HG02884 (cell line): Measurements from ENCODE around the gene PURB.
"Not testable (repeated sequence)": the region's sequence is repeated elsewhere in the genome, so short reads cannot be mapped to it uniquely, and the experiment has no call there.

Experiments used
- ATAC-seq: cut with Tn5 transposase; IDR thresholded peaks from one replicate; pipeline ENCODE4 v1.9.1; 2021; ENCODE audit warnings: mild to moderate bottlenecking, moderate library complexity; ENCODE audit not compliant: unreplicated experiment

The PURB gene

GRCh38 chr7:44893710-44894234 is 8.4 kb upstream of the PURB start:
- ATAC-seq, result no peak

- no peak for ATAC-seq
Measured at GRCh38 chr7:44891791-44892190, 6.5 kb upstream of the PURB start.

GRCh38 chr7:44891372-44891771 is 6.0 kb upstream of the PURB start:
- ATAC-seq, result no peak

GRCh38 chr7:44889086-44889781 is 3.9 kb upstream of the PURB start:
- no peak for ATAC-seq

- ATAC-seq, result no peak
Measured at GRCh38 chr7:44887293-44887692, 2.0 kb upstream of the PURB start.

- ATAC-seq, result peak; percentile 10
Measured at GRCh38 chr7:44884621-44885393, 523 bp downstream of the PURB start.

GRCh38 chr7:44883961-44884620 is 1.2 kb downstream of the PURB start:
- ATAC-seq, result no peak

- no peak for ATAC-seq
Measured at GRCh38 chr7:44882899-44883298, 2.4 kb downstream of the PURB start.

- no peak for ATAC-seq
Measured at GRCh38 chr7:44881610-44882009, 3.7 kb downstream of the PURB start.

GRCh38 chr7:44881066-44881600 is 4.2 kb downstream of the PURB start:
- ATAC-seq, result no peak

GRCh38 chr7:44880317-44881018 is 4.9 kb downstream of the PURB start:
- ATAC-seq, result no peak

- ATAC-seq, result no peak
Measured at GRCh38 chr7:44876393-44876792, 8.9 kb downstream of the PURB start.

- no peak for ATAC-seq
Measured at GRCh38 chr7:44875241-44875640, 10.1 kb downstream of the PURB start.

- no peak for ATAC-seq
Measured at GRCh38 chr7:44872787-44873186, 12.5 kb downstream of the PURB start.

GRCh38 chr7:44871918-44872317 is 13.4 kb downstream of the PURB start:
- not testable (repeated sequence) for ATAC-seq

- not testable (repeated sequence) for ATAC-seq
Measured at GRCh38 chr7:44870780-44871179, 14.6 kb downstream of the PURB start.

- not testable (repeated sequence) for ATAC-seq
Measured at GRCh38 chr7:44870336-44870735, 15.0 kb downstream of the PURB start.

GRCh38 chr7:44867073-44867995 is 18.0 kb downstream of the PURB start:
- no peak for ATAC-seq

GRCh38 chr7:44861949-44862348 is 23.4 kb downstream of the PURB start:
- not testable (repeated sequence) for ATAC-seq

- ATAC-seq, result no peak
Measured at GRCh38 chr7:44858161-44858560, 27.2 kb downstream of the PURB start.
